IMR-90 (cell line): ENCODE results near the gene KLRB1. TPM values are rescaled to one million over a fixed set of nuclear protein-coding genes. Genes with fewer than 3 reads are reported as not detected.

Experiments used
- ATAC-seq: fragments of 200-7000 bp; cut with Tn5 transposase; 2 replicates; pipeline ENCODE4 v1.9.1; 2020; ENCODE audit warnings: low read depth, mild to moderate bottlenecking, moderate library complexity
- BruUV-seq: library from RNA; stranded (reverse); fragments of 400-500 nt; replicated peaks from 2 replicates; lab custom pipeline; 2021; lab: Mats Ljungman, UMichigan
- CTCF ChIA-PET: fragments of 300-600 bp; formaldehyde crosslinking; extraction: SDS; loops from one replicate; lab custom pipeline; 2021; ENCODE audit warnings: antibody characterized with exemption; lab: Yijun Ruan, JAX
- POLR2A ChIA-PET: fragments of 300-600 bp; sonication (Branson Sonifier 250); formaldehyde crosslinking; loops from one replicate; lab custom pipeline; 2022; ENCODE audit warnings: antibody characterized with exemption; ENCODE audit not compliant: unreplicated experiment; lab: Charles Lee
- DNase-seq: peaks from one replicate; pipeline ENCODE4 v3.0.0; 2013
- H2AFZ ChIP-seq: replicated peaks from 2 replicates; pipeline ENCODE3; 2013; ENCODE audit warnings: low read length, mild to moderate bottlenecking; ENCODE audit not compliant: poor library complexity
- H2AK5ac ChIP-seq: 2 replicates; pipeline ENCODE4 v1.6.1; 2013; ENCODE audit warnings: low read depth, low read length, inconsistent platforms
- H2AK9ac ChIP-seq: replicated peaks from 2 replicates; pipeline ENCODE3; 2013; ENCODE audit warnings: mild to moderate bottlenecking, low read depth, low read length, moderate library complexity; ENCODE audit not compliant: poor library complexity
- H2BK120ac ChIP-seq: 2 replicates; pipeline ENCODE4 v1.6.1; 2013; ENCODE audit warnings: low read depth, low read length, inconsistent platforms
- H2BK15ac ChIP-seq: 3 replicates; pipeline ENCODE4 v1.6.1; 2013; ENCODE audit warnings: low read depth, low read length, inconsistent platforms
- H2BK20ac ChIP-seq: 2 replicates; pipeline ENCODE4 v1.6.1; 2013; ENCODE audit warnings: low read depth, mild to moderate bottlenecking, inconsistent platforms, low read length, moderate library complexity
- H2BK5ac ChIP-seq: 2 replicates; pipeline ENCODE4 v1.6.1; 2013; ENCODE audit warnings: mild to moderate bottlenecking, low read depth, low read length, inconsistent platforms; ENCODE audit not compliant: poor library complexity, severe bottlenecking
- H3K14ac ChIP-seq: replicated peaks from 2 replicates; pipeline ENCODE4 v1.6.1; 2013; ENCODE audit warnings: low read depth, low read length, inconsistent platforms
- H3K18ac ChIP-seq: 2 replicates; pipeline ENCODE4 v1.6.1; 2013; ENCODE audit warnings: low read depth, low read length, control low read depth
- H3K23ac ChIP-seq: 2 replicates; pipeline ENCODE4 v1.6.1; 2013; ENCODE audit warnings: low read depth, low read length, inconsistent platforms
- H3K27ac ChIP-seq: 2 replicates; pipeline ENCODE4 v1.5.1; 2013; ENCODE audit warnings: mild to moderate bottlenecking, control low read depth, low read length; ENCODE audit not compliant: insufficient read depth
- H3K27me3 ChIP-seq: 2 replicates; pipeline ENCODE4 v1.6.1; 2013; ENCODE audit warnings: low read length; ENCODE audit not compliant: control insufficient read depth, insufficient read depth
- H3K36me3 ChIP-seq: 2 replicates; pipeline ENCODE4 v1.6.1; 2013; ENCODE audit warnings: low read length, mixed read lengths; ENCODE audit not compliant: control insufficient read depth, insufficient read depth
- H3K4ac ChIP-seq: 2 replicates; pipeline ENCODE4 v1.6.1; 2013; ENCODE audit warnings: low read depth, low read length, inconsistent platforms
- H3K4me1 ChIP-seq: 2 replicates; pipeline ENCODE4 v1.6.1; 2013; ENCODE audit warnings: low read length, mixed read lengths; ENCODE audit not compliant: control insufficient read depth, insufficient read depth
- H3K4me2 ChIP-seq: 2 replicates; pipeline ENCODE4 v1.6.1; 2013; ENCODE audit warnings: low read depth, mild to moderate bottlenecking, control low read depth, low read length, moderate library complexity
- H3K4me3 ChIP-seq: 2 replicates; pipeline ENCODE4 v1.5.1; 2013; ENCODE audit warnings: low read depth, mild to moderate bottlenecking, control low read depth, low read length, moderate library complexity; ENCODE audit not compliant: insufficient read depth
- H3K56ac ChIP-seq: 2 replicates; pipeline ENCODE4 v1.6.1; 2013; ENCODE audit warnings: low read length, inconsistent platforms; ENCODE audit not compliant: insufficient read depth; ENCODE audit errors: extremely low read depth
- H3K79me1 ChIP-seq, 2 experiments: 2 replicates each; pipeline ENCODE4 v1.6.1; 2013; ENCODE audit warnings: low read length in 2 of 2, inconsistent platforms in 1 of 2, low read depth in 1 of 2
- H3K9ac ChIP-seq: 2 replicates; pipeline ENCODE4 v1.6.1; 2013; ENCODE audit warnings: low read depth, low read length, control low read depth
- H3K9me1 ChIP-seq: 2 replicates; pipeline ENCODE4 v1.6.1; 2013; ENCODE audit warnings: low read length, inconsistent platforms; ENCODE audit not compliant: insufficient read depth
- H3K9me3 ChIP-seq: 2 replicates; pipeline ENCODE4 v1.6.1; 2013; ENCODE audit warnings: low read length; ENCODE audit not compliant: control insufficient read depth, insufficient read depth
- H4K20me1 ChIP-seq: 2 replicates; pipeline ENCODE4 v1.6.1; 2013; ENCODE audit warnings: low read length, inconsistent platforms; ENCODE audit not compliant: insufficient read depth
- H4K5ac ChIP-seq: 2 replicates; pipeline ENCODE4 v1.6.1; 2013; ENCODE audit warnings: mild to moderate bottlenecking, low read depth, low read length, control low read depth
- H4K8ac ChIP-seq, 2 experiments: 2 replicates each; pipeline ENCODE4 v1.6.1; 2013; ENCODE audit warnings: low read depth in 2 of 2, low read length in 2 of 2, control low read depth in 1 of 2, inconsistent platforms in 1 of 2
- H4K91ac ChIP-seq: 2 replicates; pipeline ENCODE4 v1.6.1; 2013; ENCODE audit warnings: low read depth, low read length, inconsistent platforms; ENCODE audit not compliant: insufficient read depth
- FOS ChIP-seq: fragments of 150-350 bp; IDR thresholded peaks from 2 replicates; pipeline ENCODE4 v1.6.1; 2016; ENCODE audit warnings: low read depth, low read length
- MAFK ChIP-seq: IDR thresholded peaks from 2 replicates; pipeline ENCODE4 v1.6.1; 2012; ENCODE audit warnings: low read depth, low read length, improper control_type of control experiment
- MAZ ChIP-seq: IDR thresholded peaks from 2 replicates; pipeline ENCODE4 v1.6.1; 2012; ENCODE audit warnings: low read depth, mild to moderate bottlenecking, low read length, improper control_type of control experiment, moderate library complexity, borderline replicate concordance
- MXI1 ChIP-seq: IDR thresholded peaks from 2 replicates; pipeline ENCODE4 v1.6.1; 2012; ENCODE audit warnings: low read depth, mild to moderate bottlenecking, low read length, moderate library complexity, borderline replicate concordance
- POLR2A ChIP-seq: IDR thresholded peaks from 2 replicates; pipeline ENCODE4 v1.6.1; 2012; ENCODE audit warnings: mild to moderate bottlenecking, low read depth, low read length
- RAD21 ChIP-seq: IDR thresholded peaks from 2 replicates; pipeline ENCODE4 v1.6.1; 2012; ENCODE audit warnings: low read length, improper control_type of control experiment
- RFX5 ChIP-seq: IDR thresholded peaks from 2 replicates; pipeline ENCODE4 v1.8.0; 2012; ENCODE audit warnings: low read depth, mild to moderate bottlenecking, low read length, moderate library complexity
- SMC3 ChIP-seq: fragments of 150-350 bp; IDR thresholded peaks from 2 replicates; pipeline ENCODE4 v1.6.1; 2016; ENCODE audit warnings: low read depth, mild to moderate bottlenecking, antibody characterized with exemption, low read length, moderate library complexity
- whole genome bisulfite sequencing, 2 experiments: methylation state at CpG; one replicate each; pipeline versions ENCODE4 v1.1.5 to v1.1.7; 2013; ENCODE audit warnings: missing lambda C conversion rate in 2 of 2; ENCODE audit not compliant: insufficient read length in 1 of 2; ENCODE audit errors: extremely low coverage in 2 of 2; 5-methylcytosine and 5-hydroxymethylcytosine counted together
- dilution Hi-C: fragments of 300-500 bp; cut with HindIII; formaldehyde crosslinking; loops from one replicate; pipeline ENCODE4 v1.14.3; 2018; ENCODE audit warnings: low sequenced_read_pairs; ENCODE audit not compliant: unreplicated experiment
- in situ Hi-C: fragments of 300-500 bp; cut with MboI; formaldehyde crosslinking; loops from 3 replicates; pipeline ENCODE4 v1.14.3; 2019; ENCODE audit warnings: low sequenced_read_pairs, inconsistent platforms, mixed read lengths
- intact Hi-C: fragments of 100-400 bp; cut with micrococcal nuclease; formaldehyde crosslinking; loops from 2 replicates; pipeline ENCODE4 v1.10.0; 2022
- polyA plus RNA-seq, 3 experiments: library from polyadenylated mRNA; depleted of rRNA; stranded (reverse); fragments of >200 nt; gene quantifications; 2 replicates each; pipeline ENCODE4 v1.2.3, GENCODE V29; 2012; ENCODE audit warnings: low replicate concordance in 1 of 3
- total RNA-seq: library from RNA; depleted of rRNA; stranded (reverse); fragments of >200 nt; gene quantifications from 2 replicates; pipeline ENCODE4 v1.2.3, GENCODE V29; 2012
- TF ChIP-seq, protein P1 (sequence below): fragments of 150-350 bp; IDR thresholded peaks from 2 replicates; pipeline ENCODE4 v1.6.1; 2016; ENCODE audit warnings: low read depth, mild to moderate bottlenecking, low read length, moderate library complexity, borderline replicate concordance

Gene KLRB1
- total and polyA plus RNA-seq, 2 of the 4 experiments (the other 2 are of a cell fraction), result not detected

DNA sequence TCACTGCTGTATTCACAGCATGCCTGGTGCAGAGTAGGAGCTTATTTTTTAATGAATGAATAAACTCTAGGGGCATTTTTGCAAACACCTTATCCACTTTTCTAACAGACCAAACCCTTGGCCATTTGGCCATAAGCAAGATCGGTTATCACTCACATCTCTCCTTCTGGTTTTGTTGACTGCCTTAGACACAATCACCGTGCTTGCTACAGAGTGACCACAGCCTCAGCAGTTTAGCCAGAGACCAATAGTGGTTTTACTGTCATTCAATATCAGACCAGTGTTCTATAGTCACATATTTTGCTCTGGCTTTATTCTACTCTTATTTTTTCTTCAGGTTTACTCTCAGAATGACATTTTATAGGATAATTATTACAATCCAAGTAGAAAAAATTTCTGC lies 2.2 kb downstream of the KLRB1 start:
- Histone ChIP-seq H3K56ac (no peak overlapping the region), H3K9me3 (no peaks in the 10 kb centered on the region), H3K14ac (no peak overlapping the region), H2BK20ac (no peak overlapping the region), H4K91ac (no peak overlapping the region), H4K8ac (no peak overlapping the region), H3K4me2 (no peak overlapping the region), H3K18ac (no peak overlapping the region), H3K9ac (no peak overlapping the region), H3K23ac (no peak overlapping the region), H3K9me1 (no peaks in the 10 kb centered on the region), H3K36me3 (no peaks in the 10 kb centered on the region), H2AK9ac (no peak overlapping the region), H2BK5ac (no peak overlapping the region), H2AK5ac (no peak overlapping the region), H2AFZ (no peak overlapping the region), H3K27me3 (no peaks in the 10 kb centered on the region), H3K4me1 (no peaks in the 10 kb centered on the region), H3K79me1 (no peaks in the 10 kb centered on the region), H3K4ac (no peak overlapping the region), H3K4me3 (no peak overlapping the region), H2BK120ac (no peak overlapping the region), H4K5ac (no peak overlapping the region), H4K20me1 (no peaks in the 10 kb centered on the region), H2BK15ac (no peak overlapping the region), H3K27ac (no peak overlapping the region)
- ATAC-seq (no peak), DNase-seq (no peak)
- POLR2A ChIA-PET, result no interaction called here
- dilution Hi-C loops, result no loop called here
- CTCF ChIA-PET, result no interaction called here
- intact Hi-C loops, result no loop called here
- in situ Hi-C loops, result no loop called here
- no CpG with 5 or more reads among the region's 2 CpGs for WGBS, 2 experiments
- TF ChIP-seq MAFK, result no peak
- no peak for TF ChIP-seq SMC3
- no peak for TF ChIP-seq POLR2A
- TF ChIP-seq MAZ, result no peak
- TF ChIP-seq, protein P1, sequence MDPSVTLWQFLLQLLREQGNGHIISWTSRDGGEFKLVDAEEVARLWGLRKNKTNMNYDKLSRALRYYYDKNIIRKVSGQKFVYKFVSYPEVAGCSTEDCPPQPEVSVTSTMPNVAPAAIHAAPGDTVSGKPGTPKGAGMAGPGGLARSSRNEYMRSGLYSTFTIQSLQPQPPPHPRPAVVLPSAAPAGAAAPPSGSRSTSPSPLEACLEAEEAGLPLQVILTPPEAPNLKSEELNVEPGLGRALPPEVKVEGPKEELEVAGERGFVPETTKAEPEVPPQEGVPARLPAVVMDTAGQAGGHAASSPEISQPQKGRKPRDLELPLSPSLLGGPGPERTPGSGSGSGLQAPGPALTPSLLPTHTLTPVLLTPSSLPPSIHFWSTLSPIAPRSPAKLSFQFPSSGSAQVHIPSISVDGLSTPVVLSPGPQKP, result no peak
- no peak for TF ChIP-seq FOS
- TF ChIP-seq RAD21, result no peak
- no peak for TF ChIP-seq RFX5
- TF ChIP-seq MXI1, result no peak
- no TSS peak for BruUV-seq
